Cerebellar nuclear complex (tissue), 1 donor: ENCODE measurements around the gene CSNK1G3.
A peak's percentile ranks its signal among the peaks of the same experiment; 100 is the strongest.
"Not testable (repeated sequence)": the region's sequence is repeated elsewhere in the genome, so short reads cannot be mapped to it uniquely, and the experiment has no call there.

ENCODE experiments used
- DNase-seq, 2 experiments: peaks; one replicate each; lab custom pipeline; 2025; lab: John Stamatoyannopoulos, UW

Gene CSNK1G3

DNA sequence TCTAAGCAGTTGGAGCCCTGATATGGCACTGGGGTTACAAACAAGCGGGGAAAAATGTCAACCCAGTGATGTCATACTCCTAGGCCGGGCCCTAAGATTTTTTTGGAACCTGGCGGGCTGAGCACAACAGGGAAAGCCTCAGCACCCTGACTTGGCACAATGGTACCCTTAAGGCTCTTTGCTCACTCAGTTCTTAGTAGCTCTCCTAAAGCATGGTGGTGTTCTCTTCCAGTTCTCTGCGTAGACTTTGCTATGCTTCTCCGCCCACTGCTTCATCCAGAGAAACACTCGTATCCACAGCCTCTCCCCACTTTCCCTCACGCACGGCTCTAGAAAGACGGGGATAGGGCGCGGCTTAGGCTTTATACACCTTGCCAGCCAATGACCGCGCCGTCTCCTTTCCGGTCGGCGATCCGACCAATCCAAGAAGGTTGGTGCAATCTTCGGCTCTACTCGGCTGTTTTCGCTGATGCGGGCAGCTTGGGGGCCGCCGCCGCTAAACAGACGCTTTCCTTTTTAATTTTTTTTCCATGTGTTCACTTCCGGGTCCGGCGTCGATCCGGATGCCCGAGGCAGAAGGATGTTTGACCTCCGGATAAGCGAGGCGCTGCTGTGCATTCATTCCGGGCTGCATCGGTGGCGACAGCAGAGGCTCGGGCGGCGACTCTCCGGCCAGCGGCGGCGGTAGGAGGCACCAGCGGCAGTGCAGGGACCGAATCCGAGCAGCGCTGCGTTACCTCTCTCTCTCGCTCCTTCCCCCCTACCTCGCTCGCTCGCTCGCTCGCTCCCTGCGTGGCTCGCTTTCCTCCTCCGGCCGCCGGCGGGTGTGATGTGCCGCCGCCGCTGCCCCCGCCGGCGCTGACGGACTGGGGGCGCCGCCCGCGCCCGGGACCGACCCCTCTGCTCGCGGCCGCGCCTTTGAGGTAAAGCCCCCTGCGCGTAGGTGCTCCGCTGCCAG, at the start of gene CSNK1G3:
CSNK1G3 (plus strand) TSS at position 530 of the 958 bp plus-strand sequence. CDS start 33,487 bp downstream, outside the sequence.
- peak; percentile 85 to 87 for DNase-seq

DNA sequence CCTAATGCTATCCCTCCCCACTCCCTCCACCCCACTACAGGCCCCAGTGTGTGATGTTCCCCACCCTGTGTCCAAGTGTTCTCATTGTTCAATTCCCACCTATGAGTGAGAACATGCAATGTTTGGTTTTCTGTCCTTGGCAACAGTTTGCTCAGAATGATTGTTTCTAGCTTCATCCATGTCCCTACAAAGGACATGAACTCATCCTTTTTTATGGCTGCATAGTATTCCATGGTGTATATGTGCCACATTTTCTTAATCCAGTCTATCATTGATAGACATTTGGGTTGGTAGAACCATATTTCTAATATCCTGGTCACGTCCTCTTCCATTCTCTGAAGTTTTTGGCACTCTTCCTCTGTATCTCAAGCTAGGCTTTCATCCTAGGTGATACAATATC, 45.1 kb upstream of the CSNK1G3 start:
- not testable (repeated sequence) for DNase-seq

DNA sequence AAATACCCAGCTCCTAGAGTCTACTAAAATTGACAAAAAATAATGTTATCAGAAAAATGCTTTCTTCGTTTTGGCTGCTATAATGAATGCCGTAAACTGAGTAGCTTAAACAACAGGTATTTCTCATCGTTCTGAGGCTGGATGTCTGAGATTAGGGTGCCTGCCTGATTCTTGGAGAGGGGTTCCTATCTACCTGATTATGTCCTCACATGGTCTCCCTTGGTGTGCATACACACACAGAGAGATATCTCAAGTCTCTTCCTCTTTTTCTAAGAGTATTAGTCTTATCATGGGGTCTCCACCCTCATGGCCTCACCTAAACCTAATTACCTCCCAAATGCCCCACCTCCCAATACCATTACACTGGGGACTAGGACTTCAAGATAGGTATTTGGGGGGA, 40.6 kb upstream of the CSNK1G3 start:
- no peak for DNase-seq

DNA sequence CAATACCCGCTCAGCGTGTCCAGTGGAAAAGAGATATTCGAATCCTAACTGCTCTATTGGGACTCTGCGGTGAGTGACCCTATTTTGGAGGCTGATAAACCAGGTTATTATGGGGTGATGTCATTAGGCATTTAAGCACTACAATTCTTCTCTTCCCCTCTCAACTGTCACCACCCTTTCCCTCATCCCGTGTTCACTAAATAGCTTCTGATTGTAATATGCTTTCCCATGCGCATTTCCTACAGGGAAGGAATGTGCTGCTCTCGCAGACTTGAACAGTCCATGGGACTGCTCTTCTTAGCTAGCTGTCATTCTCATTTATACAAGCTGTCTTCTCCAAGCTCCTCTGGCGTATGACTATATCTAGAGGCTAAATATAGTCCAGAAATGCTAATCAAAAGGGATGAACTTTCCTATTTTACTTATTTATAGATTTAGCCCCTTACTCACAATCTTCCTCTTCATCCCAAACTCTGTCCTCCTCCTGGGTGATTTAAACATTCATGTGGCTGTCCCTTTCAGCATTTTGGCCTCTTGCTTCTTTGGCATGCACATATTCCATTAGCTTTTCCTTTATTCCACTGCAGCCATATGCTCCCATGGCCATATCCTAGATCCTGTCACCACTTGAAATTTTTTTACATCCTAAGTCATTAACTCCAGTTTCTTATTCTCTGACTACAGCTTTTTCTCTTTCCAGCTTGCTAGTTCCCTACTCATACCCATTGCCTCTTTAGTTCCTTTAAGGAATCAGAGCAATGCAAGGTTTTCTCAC, 39.6 kb upstream of the CSNK1G3 start:
- DNase-seq: no peak

DNA sequence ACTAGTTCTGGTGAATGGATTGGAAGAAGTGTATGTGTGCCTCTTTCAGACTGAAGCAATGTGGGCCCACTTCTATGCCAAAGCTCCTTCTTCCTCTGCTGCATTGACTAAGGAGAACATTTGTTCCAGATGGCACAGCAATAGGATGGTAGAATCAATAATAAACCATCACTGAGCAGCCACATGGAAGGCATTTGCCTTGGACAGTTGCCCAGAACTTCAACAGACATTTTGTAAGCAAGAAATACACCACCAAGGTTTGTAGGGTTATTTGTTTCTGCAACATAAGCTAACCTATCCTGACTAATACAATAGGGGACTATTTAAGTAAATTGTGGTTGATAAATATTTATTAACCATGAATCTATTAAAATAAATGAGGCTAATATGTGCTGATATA, 37.7 kb upstream of the CSNK1G3 start:
- DNase-seq: no peak

DNA sequence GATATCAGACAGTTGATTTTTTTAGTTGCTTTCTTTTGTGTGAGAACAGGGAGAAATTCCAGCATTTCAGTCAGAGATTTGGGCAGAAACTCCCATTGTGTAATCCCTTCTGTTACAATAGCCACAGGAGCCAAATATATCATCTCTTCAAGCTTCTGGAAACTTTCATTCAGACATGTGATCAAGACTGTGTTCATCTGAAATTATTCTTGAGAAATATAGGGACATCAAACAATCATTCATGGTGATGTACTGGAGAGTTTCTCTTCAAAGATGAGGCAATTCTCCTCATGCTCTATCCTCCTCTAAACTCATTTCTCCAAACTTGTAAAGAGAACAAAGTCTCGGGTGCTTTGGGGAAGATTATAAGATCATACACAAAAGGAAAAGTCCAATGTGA, 35.2 kb upstream of the CSNK1G3 start:
- DNase-seq: no peak

DNA sequence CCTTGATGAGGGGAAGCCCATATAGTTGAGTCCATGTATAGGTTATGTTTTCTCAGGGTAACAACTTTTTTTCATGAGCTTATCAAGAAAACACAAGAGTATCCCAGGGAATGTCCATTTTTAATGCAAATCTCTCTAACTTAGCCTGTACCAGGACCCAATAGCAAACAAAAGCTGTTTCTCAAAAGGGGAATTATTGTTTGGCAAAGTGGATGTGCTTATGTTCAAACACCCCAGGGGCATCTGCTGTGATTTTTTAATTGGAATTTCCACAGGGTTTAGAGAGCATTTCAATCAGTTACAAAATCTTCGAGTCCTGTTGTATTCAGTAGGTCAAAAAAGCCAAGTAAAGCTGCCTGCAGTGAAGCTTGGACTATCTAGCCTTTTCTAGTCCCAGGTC, 33.4 kb upstream of the CSNK1G3 start:
- DNase-seq: no peak

DNA sequence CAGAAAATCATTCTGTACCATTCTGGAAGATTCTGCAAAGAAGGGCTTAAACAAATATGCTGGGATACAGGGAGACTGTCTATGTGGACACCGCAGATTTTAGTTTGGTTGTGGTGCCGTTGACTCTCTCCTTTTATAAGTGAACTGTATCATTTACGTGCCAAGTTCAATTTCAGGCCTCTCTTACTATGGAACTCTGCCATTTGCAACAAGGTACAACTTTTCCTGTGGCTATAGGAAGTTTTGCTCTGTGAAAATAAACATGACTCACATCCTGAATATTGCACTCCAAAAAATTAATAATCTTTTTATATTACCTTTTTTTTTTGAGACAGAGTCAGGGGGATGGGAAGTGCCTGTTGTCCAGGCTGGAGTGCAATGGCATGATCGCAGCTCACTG, 29.7 kb upstream of the CSNK1G3 start:
- DNase-seq: no peak

DNA sequence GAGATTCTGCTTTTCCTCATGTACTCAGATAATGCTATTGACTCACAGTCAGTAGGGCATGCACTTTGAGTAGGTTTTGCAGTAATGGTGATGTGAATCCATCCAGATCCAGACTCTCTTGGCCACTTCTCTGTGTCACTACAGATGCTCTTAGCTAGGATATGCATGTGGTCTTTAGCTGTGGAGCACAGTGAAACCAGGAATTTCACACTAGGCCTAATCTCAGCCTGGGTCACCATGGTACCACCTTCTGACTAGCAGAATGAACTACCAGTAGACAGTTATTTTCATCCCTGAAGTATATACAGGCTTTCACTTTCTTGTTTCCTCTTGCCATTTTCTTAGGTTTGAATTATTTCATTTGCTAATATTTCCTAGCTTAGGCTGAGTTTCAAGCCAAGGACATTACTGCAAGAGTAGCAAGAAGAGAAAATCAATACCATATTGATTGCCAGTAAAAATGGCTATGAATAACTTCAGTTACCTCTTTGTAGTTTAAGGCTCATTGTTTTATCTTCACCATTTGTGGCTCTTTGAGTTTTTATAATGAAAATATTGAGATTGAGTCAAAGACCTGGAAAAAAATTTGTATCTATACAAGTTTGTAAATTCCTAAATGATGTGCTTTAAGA, 28.4 kb upstream of the CSNK1G3 start:
- DNase-seq: no peak

DNA sequence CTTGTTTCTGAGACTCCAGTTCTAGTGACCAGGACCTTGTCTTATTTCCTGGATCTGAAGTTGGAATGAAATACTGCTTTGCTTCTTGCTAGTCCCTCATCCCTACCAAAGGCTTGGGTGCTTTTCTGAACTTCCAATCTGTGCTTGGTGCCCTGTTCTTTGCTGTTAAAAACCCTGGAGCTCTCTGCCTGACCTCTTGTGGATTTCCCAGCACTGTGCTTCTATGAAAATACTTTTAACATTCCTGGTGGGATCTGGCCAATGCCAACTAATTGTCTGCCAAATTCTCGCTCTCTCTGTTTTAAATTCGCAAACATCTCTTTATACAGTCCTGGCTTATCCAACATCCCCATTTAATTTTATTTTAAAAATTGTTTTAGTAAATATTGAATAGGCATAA, 26.7 kb upstream of the CSNK1G3 start:
- no peak for DNase-seq

DNA sequence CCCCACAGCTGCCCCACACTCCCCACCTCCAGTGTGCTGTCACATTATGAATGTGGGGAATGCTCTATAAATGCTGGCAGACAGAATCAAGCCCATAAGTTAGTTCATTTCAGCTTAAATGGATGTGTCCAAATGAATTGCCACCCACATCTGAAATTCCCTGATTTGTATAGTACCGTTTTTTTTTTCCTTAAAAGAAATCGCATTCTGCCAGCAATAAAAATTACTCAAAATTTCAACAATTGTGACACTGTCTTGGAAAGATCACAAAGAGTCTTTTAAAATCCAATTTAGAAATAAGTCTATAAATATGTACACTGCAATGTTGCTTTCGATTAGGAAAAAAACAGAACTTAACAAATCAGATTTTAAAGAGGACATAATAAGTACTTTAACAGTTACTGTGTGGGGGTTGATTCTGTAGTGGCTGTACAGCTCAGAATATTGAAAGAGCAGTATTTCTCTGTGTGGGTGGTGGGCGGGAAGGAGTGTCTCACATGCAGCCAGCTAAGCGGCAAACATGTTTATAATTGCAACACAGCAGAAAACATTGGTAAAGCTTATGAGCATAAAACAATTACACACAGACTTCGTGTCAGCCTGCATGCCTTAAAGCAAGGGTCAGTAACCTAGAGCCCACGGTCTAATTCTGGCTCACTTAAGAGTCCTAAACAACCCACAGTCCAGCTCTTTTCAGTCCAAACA, 24.9 kb upstream of the CSNK1G3 start:
- DNase-seq: no peak

DNA sequence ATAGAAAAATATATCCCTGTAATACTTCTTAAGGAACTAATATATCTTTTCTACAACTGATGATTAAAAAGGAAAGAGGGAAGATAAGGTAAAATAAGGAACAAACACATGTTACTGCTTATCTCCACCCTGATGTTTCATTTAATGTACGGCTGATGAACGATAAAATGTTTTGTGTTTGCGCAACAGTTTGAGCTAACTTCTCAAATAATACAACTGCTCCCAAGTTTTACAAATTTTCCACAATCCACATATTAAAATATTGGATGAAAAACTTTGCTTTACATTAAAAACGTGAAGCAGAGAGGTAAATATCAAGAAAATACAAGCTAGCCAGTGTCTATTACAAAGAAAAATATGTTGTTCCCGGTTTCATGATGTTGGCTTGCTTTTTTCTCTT, 21.0 kb upstream of the CSNK1G3 start:
- DNase-seq: no peak

DNA sequence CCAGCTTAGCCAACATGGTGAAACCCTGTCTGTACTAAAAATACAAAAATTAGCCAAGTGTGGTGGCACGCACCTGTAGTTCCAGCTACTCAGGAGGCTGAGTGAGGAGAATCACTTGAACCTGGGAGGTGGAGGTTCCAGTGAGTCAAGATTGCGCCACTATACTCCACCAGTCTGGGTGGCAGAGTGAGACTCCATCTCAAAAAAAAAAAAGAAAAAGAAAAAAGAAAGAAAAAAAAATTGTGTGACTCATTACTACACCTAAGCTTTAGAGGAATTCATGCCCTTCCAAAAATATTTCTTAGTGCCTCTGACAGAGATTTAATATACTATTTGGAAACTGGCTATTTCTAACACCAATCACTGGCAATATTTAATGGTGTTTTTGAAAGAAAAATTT, 16.8 kb upstream of the CSNK1G3 start:
- not testable (repeated sequence) for DNase-seq

DNA sequence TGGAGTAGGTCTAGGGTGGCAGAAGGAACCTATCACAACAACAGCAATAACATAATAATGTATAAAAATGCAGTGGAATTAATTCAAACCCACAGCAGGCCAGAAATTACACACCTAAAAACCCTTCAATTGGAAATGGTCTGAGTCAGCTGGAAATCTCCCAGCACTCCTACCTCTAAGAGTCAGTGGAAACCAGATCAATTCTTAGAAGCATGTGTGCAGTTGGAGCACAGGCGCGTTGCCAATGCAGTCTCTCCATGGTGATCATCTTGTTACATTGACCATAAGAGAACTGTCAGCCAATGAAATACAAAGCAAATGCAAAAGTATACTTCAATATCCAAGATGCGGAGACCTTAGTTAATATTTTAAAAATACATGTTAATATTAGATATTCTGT, 15.1 kb upstream of the CSNK1G3 start:
- no peak for DNase-seq

DNA sequence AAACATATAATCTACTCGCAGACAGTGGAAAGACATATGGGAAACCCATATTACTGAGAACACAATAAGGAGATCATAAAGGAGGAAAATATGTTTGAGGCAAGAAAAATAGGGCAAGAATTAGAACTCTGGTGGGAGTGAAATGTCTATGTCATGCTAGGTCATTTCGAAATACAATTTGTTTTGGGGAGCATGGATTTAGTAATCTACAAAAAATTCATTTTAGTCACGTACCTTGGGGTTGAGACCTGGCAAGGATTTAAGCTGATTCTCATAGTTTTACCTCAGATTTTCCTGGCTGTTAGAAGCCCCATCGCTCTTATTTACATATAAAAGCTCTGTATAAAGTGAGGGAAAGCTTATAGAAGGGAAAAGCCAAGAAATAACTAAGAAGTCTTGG, 11.5 kb upstream of the CSNK1G3 start:
- DNase-seq: no peak

DNA sequence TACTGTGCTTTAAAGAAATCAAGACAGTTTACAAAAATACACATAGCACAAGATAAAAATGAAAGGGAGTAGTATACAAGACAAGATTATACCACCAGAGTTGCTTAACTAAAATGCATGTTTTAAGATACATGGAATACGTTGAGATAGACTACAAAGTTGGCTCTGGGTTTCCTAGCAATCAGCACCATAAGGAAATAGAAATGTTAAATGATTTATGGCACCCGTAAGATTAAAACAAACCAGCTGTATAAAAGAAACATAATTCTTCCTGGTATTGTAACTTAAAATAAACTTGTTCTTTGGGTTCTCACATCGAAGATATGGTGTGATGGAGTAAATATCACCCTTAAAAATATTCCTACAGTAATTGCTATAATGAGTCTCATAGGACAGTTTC, 9.9 kb upstream of the CSNK1G3 start:
- no peak for DNase-seq

DNA sequence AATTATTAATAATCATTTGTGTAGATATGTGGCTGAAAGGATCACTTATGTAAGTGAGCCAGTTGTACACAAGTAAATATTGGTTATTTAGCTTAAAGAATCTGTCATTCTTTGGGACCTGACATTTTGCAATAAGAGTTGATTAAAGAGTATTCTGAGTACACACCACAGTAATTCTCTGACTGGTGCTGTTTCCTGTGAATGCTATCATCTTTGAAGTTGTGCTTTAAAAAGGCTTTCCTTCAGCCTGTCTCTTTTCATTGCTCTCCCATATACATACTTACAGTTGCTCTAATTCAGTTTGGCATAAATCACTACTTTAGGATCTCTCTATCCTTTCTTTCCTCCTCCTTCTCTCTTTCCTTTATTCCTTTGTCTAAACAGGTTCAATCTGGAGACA, 8.7 kb upstream of the CSNK1G3 start:
- DNase-seq: no peak

DNA sequence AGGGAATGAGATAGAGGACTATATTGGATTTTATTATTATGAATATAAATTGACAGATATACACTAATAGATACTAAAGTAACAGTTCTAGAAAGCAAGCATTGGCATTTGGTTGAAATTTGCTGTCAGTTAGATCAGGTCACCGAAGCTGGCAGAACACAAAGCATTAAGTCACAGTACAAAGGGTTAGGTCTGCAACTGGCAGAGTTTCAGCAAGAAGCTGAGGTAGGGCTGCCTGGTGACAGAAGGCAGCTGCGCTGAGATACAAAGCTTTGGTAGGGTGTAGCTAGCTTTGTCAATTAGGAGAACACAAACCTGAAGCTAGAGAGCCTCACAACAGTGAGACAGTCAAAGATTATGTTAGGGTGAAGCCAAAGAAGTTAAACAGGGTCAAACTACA, 6.3 kb upstream of the CSNK1G3 start:
- DNase-seq: no peak

DNA sequence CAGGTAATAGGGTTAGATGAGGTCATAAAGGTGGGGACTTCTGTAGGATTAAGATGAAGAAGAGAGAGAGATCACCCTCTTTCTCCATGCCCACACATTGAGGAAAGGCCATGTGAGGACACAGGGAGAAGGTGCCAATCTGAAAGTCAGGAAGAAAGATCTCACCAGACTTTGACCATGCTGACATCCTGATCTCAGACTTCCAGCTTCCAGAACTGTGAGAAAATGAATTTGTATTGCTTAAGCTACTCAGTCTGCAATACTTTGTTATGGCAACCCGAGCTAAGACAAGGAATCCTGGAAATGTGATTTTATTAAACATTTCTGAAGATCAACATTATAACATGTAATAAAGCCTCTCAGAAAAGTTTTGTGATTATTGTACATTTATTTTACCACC, 3.5 kb upstream of the CSNK1G3 start:
- no peak for DNase-seq

DNA sequence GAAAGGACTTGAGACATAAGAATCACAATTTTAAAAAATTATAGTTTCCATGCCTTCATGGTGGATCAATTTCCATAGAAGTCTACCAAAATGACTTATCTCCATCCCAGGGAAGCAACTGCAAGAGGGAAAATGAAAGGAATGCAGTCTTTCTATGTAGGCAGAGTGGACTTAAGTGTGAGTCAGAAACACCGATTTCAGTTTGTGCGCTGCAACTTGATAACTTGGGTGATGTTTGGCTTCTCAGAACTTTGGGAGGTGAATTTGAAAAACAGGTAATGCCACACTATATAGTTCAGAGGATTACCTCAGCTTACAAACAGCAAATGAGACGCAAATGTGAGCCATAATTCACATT, 708 bp upstream of the CSNK1G3 start:
- DNase-seq: no peak

DNA sequence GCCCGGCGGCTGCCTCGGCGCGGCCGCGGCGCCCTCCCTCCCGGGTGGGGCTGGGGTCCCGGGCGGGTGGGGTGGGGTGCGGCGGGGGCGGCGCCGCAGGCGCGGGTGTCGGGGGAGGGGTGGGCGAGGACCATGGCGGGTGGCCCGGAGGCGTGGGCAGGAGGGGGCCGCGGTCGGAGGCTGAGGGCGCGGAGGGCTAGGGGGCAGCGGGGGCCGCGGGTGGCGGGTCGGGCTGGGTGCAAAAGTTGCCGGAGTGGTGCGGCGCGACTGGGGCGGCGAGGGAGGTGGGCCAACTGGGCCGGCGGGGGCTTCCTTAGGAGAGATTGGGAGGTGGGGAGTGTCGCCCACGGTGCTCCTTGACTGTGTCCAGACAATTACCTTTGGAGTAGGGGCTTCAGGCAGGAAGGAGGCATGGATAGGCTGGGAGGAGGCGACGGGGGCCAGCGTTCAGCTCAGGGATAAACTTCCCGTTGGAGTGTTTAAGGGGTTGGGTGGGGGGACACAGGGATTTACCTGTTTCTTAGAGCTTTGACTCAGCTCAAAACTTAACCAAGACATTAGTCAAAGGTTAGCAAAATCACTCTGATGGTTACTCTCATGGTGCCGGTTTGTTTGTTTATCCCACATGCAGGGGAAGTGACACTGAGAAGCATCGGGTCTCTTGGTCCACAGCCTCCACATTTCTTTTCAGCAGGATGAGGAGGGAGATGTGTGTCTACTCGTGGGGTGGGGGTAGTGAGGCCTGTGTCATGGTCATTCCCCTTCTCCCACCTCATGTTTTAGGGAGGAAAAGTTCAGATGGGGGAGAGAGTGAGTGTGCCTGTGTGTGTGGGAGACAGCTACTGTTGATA, 859 bp downstream of the CSNK1G3 start:
- no peak for DNase-seq
